Ovary (tissue), 3 donors: Measurements from ENCODE around the gene ABCB6.

Experiments used
- EP300 ChIP-seq: sonication (generic); formaldehyde crosslinking; IDR thresholded peaks from one replicate; pipeline ENCODE4 v1.6.1; 2017; ENCODE audit warnings: antibody characterized with exemption
- POLR2A ChIP-seq: fragments of 450-650 bp; IDR thresholded peaks from one replicate; pipeline ENCODE4 v1.6.1; 2017; ENCODE audit warnings: antibody characterized with exemption, mild to moderate bottlenecking, moderate library complexity
- TF ChIP-seq, protein P1 (sequence below), 3 donors: fragments of 450-650 bp in 2 of 3; fragments of 200-600 bp in 1 of 3; IDR thresholded peaks; one replicate each; pipeline versions ENCODE4 v1.5.1 to v1.8.0; 2016 to 2022; ENCODE audit warnings: antibody characterized with exemption in 3 of 3, mild to moderate bottlenecking in 1 of 3
- donor health status: DM: no; HTN: no; CAD: no.

DNA sequence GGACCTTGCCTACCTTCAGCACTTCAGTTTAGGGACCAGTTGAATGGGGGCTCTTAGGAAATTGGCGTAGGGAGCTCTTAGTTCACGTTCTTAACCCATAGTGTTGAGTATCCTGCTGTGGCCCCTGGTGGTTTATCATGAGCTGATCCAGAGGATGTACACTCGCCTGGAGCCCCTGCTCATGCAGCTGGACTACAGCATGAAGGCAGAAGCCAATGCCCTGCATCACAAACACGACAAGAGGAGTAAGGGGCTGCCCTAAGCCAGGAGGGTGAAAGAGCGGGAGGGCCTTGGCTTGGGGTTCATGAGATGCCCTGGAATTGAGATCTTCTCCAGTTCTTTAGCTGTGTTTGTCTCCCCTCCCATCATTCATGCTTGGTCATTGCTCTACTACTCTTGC is 37.8 kb downstream of the ABCB6 start:
- TF ChIP-seq, protein P1, sequence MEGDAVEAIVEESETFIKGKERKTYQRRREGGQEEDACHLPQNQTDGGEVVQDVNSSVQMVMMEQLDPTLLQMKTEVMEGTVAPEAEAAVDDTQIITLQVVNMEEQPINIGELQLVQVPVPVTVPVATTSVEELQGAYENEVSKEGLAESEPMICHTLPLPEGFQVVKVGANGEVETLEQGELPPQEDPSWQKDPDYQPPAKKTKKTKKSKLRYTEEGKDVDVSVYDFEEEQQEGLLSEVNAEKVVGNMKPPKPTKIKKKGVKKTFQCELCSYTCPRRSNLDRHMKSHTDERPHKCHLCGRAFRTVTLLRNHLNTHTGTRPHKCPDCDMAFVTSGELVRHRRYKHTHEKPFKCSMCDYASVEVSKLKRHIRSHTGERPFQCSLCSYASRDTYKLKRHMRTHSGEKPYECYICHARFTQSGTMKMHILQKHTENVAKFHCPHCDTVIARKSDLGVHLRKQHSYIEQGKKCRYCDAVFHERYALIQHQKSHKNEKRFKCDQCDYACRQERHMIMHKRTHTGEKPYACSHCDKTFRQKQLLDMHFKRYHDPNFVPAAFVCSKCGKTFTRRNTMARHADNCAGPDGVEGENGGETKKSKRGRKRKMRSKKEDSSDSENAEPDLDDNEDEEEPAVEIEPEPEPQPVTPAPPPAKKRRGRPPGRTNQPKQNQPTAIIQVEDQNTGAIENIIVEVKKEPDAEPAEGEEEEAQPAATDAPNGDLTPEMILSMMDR (IDR thresholded peaks at IDR 0.05) = no peak
- no peak for TF ChIP-seq POLR2A
- no peak for TF ChIP-seq EP300
